GM13976 (cell line): ENCODE results near the gene ZNF622.

Experiments
- DNase-seq: peaks from one replicate; pipeline ENCODE4 v3.0.0; 2012; ENCODE audit warnings: low spot score
- CTCF ChIP-seq: IDR thresholded peaks from 2 replicates; pipeline ENCODE4 v1.5.1; 2012; ENCODE audit warnings: borderline replicate concordance, mild to moderate bottlenecking; ENCODE audit not compliant: insufficient read depth; ENCODE audit errors: extremely low read depth, missing control alignments, control extremely low read depth
- in situ Hi-C: fragments of 300-500 bp; cut with MboI; formaldehyde crosslinking; loops from one replicate; pipeline ENCODE4 v1.12.0; 2022; ENCODE audit warnings: low sequenced_read_pairs, mixed read lengths, inconsistent platforms; ENCODE audit not compliant: unreplicated experiment

ZNF622 gene

GRCh38 chr5:16490911-16491310 lies 25.3 kb upstream of the ZNF622 start:
- in situ Hi-C loops = no loop called here
- DNase-seq = no peak

GRCh38 chr5:16489322-16489791 lies 23.8 kb upstream of the ZNF622 start:
- peak; percentile 43 for TF ChIP-seq CTCF
- DNase-seq = no peak
- in situ Hi-C loops = no loop called here

More at GRCh38 chr5:16490911-16491310, 25.3 kb upstream of the ZNF622 start:
- no peak for TF ChIP-seq CTCF

GRCh38 chr5:16487456-16487855 lies 21.9 kb upstream of the ZNF622 start:
- DNase-seq = no peak
- in situ Hi-C loops = no loop called here
- no peak for TF ChIP-seq CTCF

GRCh38 chr5:16486711-16487111 lies 21.1 kb upstream of the ZNF622 start:
- no peak for DNase-seq
- no peak for TF ChIP-seq CTCF
- in situ Hi-C loops = no loop called here

- in situ Hi-C loops = no loop called here
- TF ChIP-seq CTCF = no peak
- DNase-seq = no peak
Measured at GRCh38 chr5:16485656-16486055, 20.1 kb upstream of the ZNF622 start.

GRCh38 chr5:16484081-16484480 lies 18.5 kb upstream of the ZNF622 start:
- in situ Hi-C loops = no loop called here
- DNase-seq = no peak
- no peak for TF ChIP-seq CTCF

GRCh38 chr5:16483361-16483760 lies 17.8 kb upstream of the ZNF622 start:
- no peak for TF ChIP-seq CTCF
- in situ Hi-C loops = no loop called here
- no peak for DNase-seq
